Measurements from ENCODE around the gene SLC12A3.

SLC12A3 gene

GRCh38 chr16:56944954-56945839, 80.2 kb downstream of the SLC12A3 start:
- Mint-ChIP-seq H3K9me3 (no peaks in the 10 kb centered on the region), H3K4me1 (peaks cover 76% of the 10 kb centered on the region), H3K27ac (peak overlapping the region; percentile 96), H3K27me3 (no peaks in the 10 kb centered on the region), H3K4me3 (peak overlapping the region; percentile 26), H3K36me3 (peaks cover 41% of the 10 kb centered on the region)
- peak; percentile 59 for ATAC-seq

- peak overlapping the region; percentile 96 for H3K27ac Mint-ChIP-seq
- H3K4me3 Mint-ChIP-seq = no peak overlapping the region
- no peaks in the 10 kb centered on the region for H3K27me3 Mint-ChIP-seq
- H3K4me1 Mint-ChIP-seq = peaks cover 77% of the 10 kb centered on the region
- H3K36me3 Mint-ChIP-seq = peaks cover 37% of the 10 kb centered on the region
- ATAC-seq = no peak
- H3K9me3 Mint-ChIP-seq = no peaks in the 10 kb centered on the region
Observed at GRCh38 chr16:56945847-56946527, 81.0 kb downstream of the SLC12A3 start.

GRCh38 chr16:56946767-56947603, 82.0 kb downstream of the SLC12A3 start:
- Mint-ChIP-seq H3K27me3 (no peaks in the 10 kb centered on the region), H3K4me3 (no peak overlapping the region), H3K4me1 (peaks cover 77% of the 10 kb centered on the region), H3K9me3 (no peaks in the 10 kb centered on the region), H3K36me3 (peaks cover 32% of the 10 kb centered on the region), H3K27ac (peak overlapping the region; percentile 96)
- peak; percentile 2 for ATAC-seq

GRCh38 chr16:56947604-56947995, 82.6 kb downstream of the SLC12A3 start:
- H3K4me3 Mint-ChIP-seq = no peak overlapping the region
- peaks cover 77% of the 10 kb centered on the region for H3K4me1 Mint-ChIP-seq

GRCh38 chr16:56948234-56948633, 83.2 kb downstream of the SLC12A3 start:
- Mint-ChIP-seq H3K27me3 (no peaks in the 10 kb centered on the region), H3K4me1 (peaks cover 75% of the 10 kb centered on the region), H3K36me3 (peaks cover 20% of the 10 kb centered on the region), H3K27ac (peak overlapping the region; percentile 46), H3K9me3 (no peaks in the 10 kb centered on the region), H3K4me3 (no peak overlapping the region)
- no peak for ATAC-seq

More at GRCh38 chr16:56947604-56947995, 82.6 kb downstream of the SLC12A3 start:
- Mint-ChIP-seq H3K9me3 (no peaks in the 10 kb centered on the region), H3K36me3 (peaks cover 26% of the 10 kb centered on the region), H3K27ac (peak overlapping the region; percentile 46), H3K27me3 (no peaks in the 10 kb centered on the region)
- ATAC-seq = no peak

GRCh38 chr16:56950051-56950450, 85.0 kb downstream of the SLC12A3 start:
- peaks cover 2% of the 10 kb centered on the region for H3K36me3 Mint-ChIP-seq
- ATAC-seq = no peak
- no peak overlapping the region for H3K4me3 Mint-ChIP-seq
- H3K27ac Mint-ChIP-seq = peak overlapping the region; percentile 79
- H3K9me3 Mint-ChIP-seq = no peaks in the 10 kb centered on the region
- H3K4me1 Mint-ChIP-seq = peaks cover 56% of the 10 kb centered on the region
- H3K27me3 Mint-ChIP-seq = no peaks in the 10 kb centered on the region

GRCh38 chr16:56950455-56950854, 85.4 kb downstream of the SLC12A3 start:
- H3K4me1 Mint-ChIP-seq = peaks cover 54% of the 10 kb centered on the region
- no peaks in the 10 kb centered on the region for H3K9me3 Mint-ChIP-seq
- peak overlapping the region; percentile 60 for H3K4me3 Mint-ChIP-seq
- no peak for ATAC-seq
- H3K36me3 Mint-ChIP-seq = no peaks in the 10 kb centered on the region
- H3K27ac Mint-ChIP-seq = peak overlapping the region; percentile 79
- H3K27me3 Mint-ChIP-seq = no peaks in the 10 kb centered on the region

- H3K9me3 Mint-ChIP-seq = no peaks in the 10 kb centered on the region
- H3K4me1 Mint-ChIP-seq = peaks cover 57% of the 10 kb centered on the region
- H3K36me3 Mint-ChIP-seq = no peaks in the 10 kb centered on the region
- ATAC-seq = peak; percentile 95
- no peaks in the 10 kb centered on the region for H3K27me3 Mint-ChIP-seq
- H3K27ac Mint-ChIP-seq = peak overlapping the region; percentile 79
- H3K4me3 Mint-ChIP-seq = peak overlapping the region; percentile 60
Observed at GRCh38 chr16:56950881-56951771, 86.1 kb downstream of the SLC12A3 start.

- no peaks in the 10 kb centered on the region for H3K9me3 Mint-ChIP-seq
- no peak for ATAC-seq
- H3K36me3 Mint-ChIP-seq = no peaks in the 10 kb centered on the region
- no peaks in the 10 kb centered on the region for H3K27me3 Mint-ChIP-seq
- H3K27ac Mint-ChIP-seq = peak overlapping the region; percentile 79
- H3K4me3 Mint-ChIP-seq = no peak overlapping the region
- H3K4me1 Mint-ChIP-seq = peaks cover 53% of the 10 kb centered on the region
Observed at GRCh38 chr16:56953006-56953405, 88.0 kb downstream of the SLC12A3 start.

GRCh38 chr16:56956076-56956475, 91.1 kb downstream of the SLC12A3 start:
- Mint-ChIP-seq H3K27me3 (no peaks in the 10 kb centered on the region), H3K4me1 (peaks cover 36% of the 10 kb centered on the region), H3K9me3 (no peaks in the 10 kb centered on the region), H3K27ac (no peak overlapping the region), H3K4me3 (no peak overlapping the region), H3K36me3 (no peaks in the 10 kb centered on the region)
- no peak for ATAC-seq

GRCh38 chr16:56956756-56957155, 91.7 kb downstream of the SLC12A3 start:
- Mint-ChIP-seq H3K36me3 (no peaks in the 10 kb centered on the region), H3K27me3 (no peaks in the 10 kb centered on the region), H3K4me3 (no peak overlapping the region), H3K27ac (no peak overlapping the region), H3K4me1 (peaks cover 29% of the 10 kb centered on the region), H3K9me3 (no peaks in the 10 kb centered on the region)
- ATAC-seq = no peak

GRCh38 chr16:56960681-56961281, 95.8 kb downstream of the SLC12A3 start:
- peaks cover 34% of the 10 kb centered on the region for H3K4me1 Mint-ChIP-seq
- H3K4me3 Mint-ChIP-seq = no peak overlapping the region
- no peak for ATAC-seq
- no peaks in the 10 kb centered on the region for H3K9me3 Mint-ChIP-seq
- H3K27ac Mint-ChIP-seq = no peak overlapping the region
- no peaks in the 10 kb centered on the region for H3K27me3 Mint-ChIP-seq
- no peaks in the 10 kb centered on the region for H3K36me3 Mint-ChIP-seq

GRCh38 chr16:56961386-56961785, 96.4 kb downstream of the SLC12A3 start:
- H3K4me1 Mint-ChIP-seq = peaks cover 36% of the 10 kb centered on the region
- H3K36me3 Mint-ChIP-seq = no peaks in the 10 kb centered on the region
- ATAC-seq = no peak
- no peaks in the 10 kb centered on the region for H3K27me3 Mint-ChIP-seq
- H3K9me3 Mint-ChIP-seq = no peaks in the 10 kb centered on the region
- no peak overlapping the region for H3K4me3 Mint-ChIP-seq
- no peak overlapping the region for H3K27ac Mint-ChIP-seq

GRCh38 chr16:56961851-56962281, 96.9 kb downstream of the SLC12A3 start, which contains the start of gene CETP:
Gene CETP, plus strand, starts transcription at chr16:56961950. Its CDS starts 30 bp downstream, at chr16:56961980.
- H3K36me3 Mint-ChIP-seq = no peaks in the 10 kb centered on the region
- H3K4me3 Mint-ChIP-seq = no peak within 1 kb of the TSS
- H3K27ac Mint-ChIP-seq = peak within 1 kb of the TSS; percentile 38
- H3K27me3 Mint-ChIP-seq = no peaks in the 10 kb centered on the region
- no peaks in the 10 kb centered on the region for H3K9me3 Mint-ChIP-seq
- no peak for ATAC-seq
- H3K4me1 Mint-ChIP-seq = peaks cover 33% of the 10 kb centered on the region

All from stimulated activated memory B cell treated with anti-CD40 and anti-IgM and Interleukin-4, amounts not matched to agents 10 μg/mL and 1 μg/mL and 100 μg/mL, for 72 hours (primary cell).